Lower leg skin (tissue), 4 donors: ENCODE data around the gene LCORL. TPM values are rescaled to one million over a fixed set of nuclear protein-coding genes. Genes with fewer than 3 reads are reported as not detected.
A peak's percentile ranks its signal among the peaks of the same experiment; 100 is the strongest.

Experiments
- DNase-seq, 2 donors: peaks; one replicate each; pipeline ENCODE4 v3.0.0-alpha.2; 2019; ENCODE audit warnings: low spot score in 2 of 2
- H3K4me3 ChIP-seq: fragments of 200-600 bp; sonication (generic); 2 replicates; pipeline ENCODE4 v1.5.1; 2017; ENCODE audit warnings: mild to moderate bottlenecking, low read depth; ENCODE audit not compliant: poor library complexity, severe bottlenecking
- POLR2A ChIP-seq, 2 donors: fragments of 450-650 bp; IDR thresholded peaks; one replicate each; pipeline ENCODE4 v1.6.1; 2016 to 2017; ENCODE audit warnings: antibody characterized with exemption in 2 of 2, mild to moderate bottlenecking in 1 of 2, moderate library complexity in 1 of 2
- WGBS, 2 donors: methylation state at CpG; one replicate each; pipeline ENCODE4 v1.1.5; 2018; 5-methylcytosine and 5-hydroxymethylcytosine counted together
- intact Hi-C: fragments of 100-400 bp; cut with DNase I; formaldehyde crosslinking; loops from one replicate; pipeline ENCODE4 v1.15.0; 2023; ENCODE audit warnings: low total_unique reads
- total RNA-seq, 4 donors: library from RNA; depleted of rRNA; stranded (reverse); fragments of >200 nt; gene quantifications; one replicate each; pipeline ENCODE4 v1.1.0, GENCODE V29; 2016
- TF ChIP-seq, protein P1 (sequence below), 3 donors: fragments of 450-650 bp; IDR thresholded peaks; one replicate each; pipeline ENCODE4 v1.5.1; 2016; ENCODE audit warnings: antibody characterized with exemption in 3 of 3, mild to moderate bottlenecking in 3 of 3, moderate library complexity in 2 of 3

LCORL gene
- total RNA-seq, 4 donors from 2014 or later = 12.2 to 58.9 (median 27.0) TPM

DNA sequence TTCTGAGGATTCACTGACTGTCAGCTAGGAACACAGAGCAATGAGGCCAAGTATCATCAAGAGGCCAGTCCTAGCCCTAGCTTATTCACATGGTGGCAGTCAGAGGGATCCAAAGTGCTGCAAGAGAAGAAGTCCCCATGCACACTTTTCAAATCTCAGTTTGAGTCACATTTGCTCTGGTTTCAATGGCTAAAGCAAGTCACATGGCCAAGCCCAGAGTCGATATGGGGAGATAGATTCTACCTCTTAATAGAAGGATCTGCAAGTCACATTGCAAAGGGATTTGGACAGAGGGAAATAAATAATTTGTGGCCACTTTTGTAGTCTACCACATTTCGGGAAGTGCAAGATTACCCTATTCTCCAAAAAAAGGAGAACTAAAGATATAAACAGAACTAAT lies 3.7 kb upstream of the LCORL start:
- H3K4me3 ChIP-seq = no peak overlapping the region
- no peak for DNase-seq
- no peak for TF ChIP-seq POLR2A (IDR thresholded peaks at IDR 0.05)
- TF ChIP-seq, protein P1, sequence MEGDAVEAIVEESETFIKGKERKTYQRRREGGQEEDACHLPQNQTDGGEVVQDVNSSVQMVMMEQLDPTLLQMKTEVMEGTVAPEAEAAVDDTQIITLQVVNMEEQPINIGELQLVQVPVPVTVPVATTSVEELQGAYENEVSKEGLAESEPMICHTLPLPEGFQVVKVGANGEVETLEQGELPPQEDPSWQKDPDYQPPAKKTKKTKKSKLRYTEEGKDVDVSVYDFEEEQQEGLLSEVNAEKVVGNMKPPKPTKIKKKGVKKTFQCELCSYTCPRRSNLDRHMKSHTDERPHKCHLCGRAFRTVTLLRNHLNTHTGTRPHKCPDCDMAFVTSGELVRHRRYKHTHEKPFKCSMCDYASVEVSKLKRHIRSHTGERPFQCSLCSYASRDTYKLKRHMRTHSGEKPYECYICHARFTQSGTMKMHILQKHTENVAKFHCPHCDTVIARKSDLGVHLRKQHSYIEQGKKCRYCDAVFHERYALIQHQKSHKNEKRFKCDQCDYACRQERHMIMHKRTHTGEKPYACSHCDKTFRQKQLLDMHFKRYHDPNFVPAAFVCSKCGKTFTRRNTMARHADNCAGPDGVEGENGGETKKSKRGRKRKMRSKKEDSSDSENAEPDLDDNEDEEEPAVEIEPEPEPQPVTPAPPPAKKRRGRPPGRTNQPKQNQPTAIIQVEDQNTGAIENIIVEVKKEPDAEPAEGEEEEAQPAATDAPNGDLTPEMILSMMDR (IDR thresholded peaks at IDR 0.05) = no peak

DNA sequence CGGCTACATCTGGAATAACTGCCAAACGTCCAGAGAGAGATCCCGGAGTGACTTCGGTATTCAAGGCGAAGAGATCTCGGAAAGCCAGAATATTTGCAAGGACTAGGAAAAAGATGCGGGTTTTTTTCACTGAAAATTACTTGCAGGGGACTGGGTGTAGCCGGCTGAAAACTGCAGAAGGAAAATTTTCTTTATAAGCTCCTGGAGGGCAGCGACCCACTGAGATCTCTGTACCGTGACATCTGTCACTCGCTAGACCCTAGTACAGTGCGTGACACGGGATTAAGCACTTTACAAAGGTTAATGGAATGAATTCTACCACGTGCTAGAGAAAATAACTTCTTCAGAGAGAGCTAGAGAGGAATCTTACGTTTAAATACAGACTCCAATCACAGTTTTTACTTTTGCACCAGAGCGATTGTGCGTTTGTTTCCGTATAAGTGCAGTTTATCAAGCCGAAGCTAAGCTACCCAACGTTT lies 1.1 kb upstream of the LCORL start:
- no peak for DNase-seq
- TF ChIP-seq POLR2A (IDR thresholded peaks at IDR 0.05) = no peak
- TF ChIP-seq, protein P1 (IDR thresholded peaks at IDR 0.05) = no peak
- intact Hi-C loops = no loop called here
- 0 to 1% methylated on average over 20 of the region's 20 CpGs for WGBS, 2 donors
- H3K4me3 ChIP-seq = peak overlapping the region; percentile 88

More for the DNA sequence above, 3.7 kb upstream of the LCORL start:
- 80 to 96% methylated on average over 2 of the region's 2 CpGs for WGBS, 2 donors
- intact Hi-C loops = no loop called here

DNA sequence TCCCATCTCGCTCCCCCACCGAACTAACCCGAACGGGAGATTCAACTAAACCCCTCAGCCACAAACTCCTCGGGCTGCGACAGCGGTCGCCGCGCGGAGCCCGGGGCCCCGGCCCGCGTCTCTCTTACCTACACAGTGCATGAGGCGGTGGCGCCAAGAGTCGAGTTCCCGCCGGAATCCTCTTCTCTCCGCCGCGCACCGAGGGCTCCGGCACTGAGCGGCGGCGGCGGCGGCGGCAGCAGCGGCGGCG lies 160 bp downstream of the LCORL start:
- WGBS, 2 donors = 0% methylated on average over 34 of the region's 34 CpGs; no CpG with 5 or more reads in 1 of the 2 donors
- H3K4me3 ChIP-seq = peak overlapping the region; percentile 88
- peak in 1 of 2 donors; percentile 17 for DNase-seq
- intact Hi-C loops = no loop called here
- no peak for TF ChIP-seq POLR2A (IDR thresholded peaks at IDR 0.05)
- TF ChIP-seq, protein P1 (IDR thresholded peaks at IDR 0.05) = no peak

DNA sequence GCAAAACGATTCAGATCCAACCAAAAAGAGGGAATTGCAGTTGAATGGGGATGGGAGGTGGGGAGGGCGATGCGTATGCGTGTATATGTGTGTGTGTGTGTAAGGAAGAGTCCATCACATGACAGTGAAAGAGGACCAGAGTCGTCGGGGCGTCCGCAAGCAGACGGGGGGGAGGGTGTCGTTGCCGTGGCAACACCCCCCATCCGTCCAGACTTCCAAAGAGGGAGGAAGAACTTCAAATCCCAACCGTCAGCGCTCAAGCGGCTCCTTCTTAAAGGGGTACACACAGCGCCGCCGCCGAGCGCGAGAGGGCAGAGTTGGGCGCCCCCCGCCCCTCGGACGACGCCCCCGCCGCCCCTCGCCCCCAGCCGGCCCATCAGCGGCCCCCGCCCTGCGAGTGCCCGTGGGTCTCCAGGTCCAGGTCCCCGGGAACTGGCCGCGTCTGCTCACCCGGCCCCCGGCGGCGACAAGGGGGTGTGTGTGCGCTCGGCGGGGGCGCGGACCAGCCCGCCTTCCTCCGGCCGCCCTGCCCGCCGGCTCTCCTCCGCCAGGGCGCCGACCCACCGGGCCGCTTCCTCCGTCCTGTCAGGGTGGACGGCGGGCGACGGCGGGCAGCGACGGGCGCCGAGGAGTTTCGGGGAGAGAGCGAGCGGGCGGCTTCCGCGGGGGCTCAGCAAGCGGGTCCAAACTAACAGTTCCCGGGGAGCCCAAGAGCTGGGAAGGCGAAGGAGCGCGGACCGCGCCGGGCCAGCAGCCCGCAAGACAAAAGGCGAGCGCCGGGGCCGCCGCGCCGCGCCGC lies 685 bp downstream of the LCORL start:
- no peak for TF ChIP-seq POLR2A (IDR thresholded peaks at IDR 0.05)
- TF ChIP-seq, protein P1 (IDR thresholded peaks at IDR 0.05) = no peak
- peak overlapping the region; percentile 88 for H3K4me3 ChIP-seq
- WGBS, 2 donors = 0 to 1% methylated on average over 24 to 25 of the region's 90 CpGs
- intact Hi-C loops = no loop called here
- peak; percentile 58 to 92 for DNase-seq

DNA sequence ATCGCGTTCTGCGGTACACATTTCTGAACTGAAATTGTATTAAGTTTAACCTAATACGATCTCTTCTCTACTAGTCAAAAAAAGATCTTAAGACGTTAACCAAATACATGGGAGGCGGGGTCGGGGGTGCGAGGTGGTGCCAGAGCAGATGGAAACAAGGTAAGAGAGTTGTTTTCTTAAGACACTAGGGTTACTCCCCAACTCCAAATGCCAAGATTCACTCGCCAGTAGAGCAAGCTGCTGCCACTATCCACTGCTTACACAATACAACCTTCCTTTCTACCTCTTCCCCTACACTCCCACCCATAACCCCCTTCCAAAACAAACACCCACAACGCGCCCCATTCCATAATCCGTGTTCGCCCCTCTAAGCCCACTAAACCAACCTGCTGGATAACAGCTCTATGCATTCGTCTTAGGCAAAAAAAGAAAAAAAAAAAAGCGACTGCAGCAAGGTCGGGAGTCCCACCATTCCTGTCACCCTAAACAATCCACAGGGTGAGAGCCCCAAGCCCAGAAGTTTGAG lies 1.3 kb downstream of the LCORL start:
- no peak for DNase-seq
- WGBS, 2 donors = 3 to 6% methylated on average over 16 of the region's 16 CpGs
- peak overlapping the region; percentile 88 for H3K4me3 ChIP-seq
- intact Hi-C loops = no loop called here
- TF ChIP-seq, protein P1 (IDR thresholded peaks at IDR 0.05) = no peak
- no peak for TF ChIP-seq POLR2A (IDR thresholded peaks at IDR 0.05)
